SK-N-SH treated with all-trans-retinoic acid at 6 μM for 48 hours (cell line): ENCODE measurements around the gene CMKLR1.

ENCODE experiments used
- ESRRG ChIP-seq: fragments of 250-450 bp; sonication (Bioruptor Pico); IDR thresholded peaks from 2 replicates; pipeline ENCODE4 v1.6.1; 2021; ENCODE audit warnings: mild to moderate bottlenecking
- ISL1 ChIP-seq: fragments of 250-450 bp; sonication (Bioruptor Pico); IDR thresholded peaks from 2 replicates; pipeline ENCODE4 v2.1.2; 2022; ENCODE audit warnings: mild to moderate bottlenecking, moderate library complexity
- PATZ1 ChIP-seq: fragments of 250-450 bp; sonication (Bioruptor Pico); IDR thresholded peaks from 2 replicates; pipeline ENCODE4 v1.8.0; 2020; ENCODE audit warnings: mild to moderate bottlenecking, moderate library complexity, borderline replicate concordance
- ZFP30 ChIP-seq: fragments of 450-650 bp; formaldehyde crosslinking; IDR thresholded peaks from 2 replicates; pipeline ENCODE4 v1.5.0; 2022; ENCODE audit warnings: mild to moderate bottlenecking, moderate library complexity

GRCh38 chr12:108257004-108257403 lies 82.1 kb downstream of the CMKLR1 start:
- no peak for TF ChIP-seq PATZ1 (CRISPR knock-in tag)
- no peak for TF ChIP-seq ZFP30
- no peak for TF ChIP-seq ESRRG (CRISPR knock-in tag)
- no peak for TF ChIP-seq ISL1 (CRISPR knock-in tag)
